OCI-LY1 (cell line): ENCODE data around the gene TSHR.

Source experiments
- H2AFZ ChIP-seq: fragments of 200-600 bp; sonication (generic), shearing (Covaris generic); 2 replicates; pipeline ENCODE4 v1.6.0; 2014; ENCODE audit warnings: antibody characterized with exemption, mild to moderate bottlenecking, low read length
- H3F3A ChIP-seq: fragments of 200-600 bp; sonication (generic), shearing (Covaris generic); 2 replicates; pipeline ENCODE4 v1.6.0; 2014; ENCODE audit warnings: mild to moderate bottlenecking, antibody characterized with exemption, low read length, moderate library complexity; ENCODE audit not compliant: insufficient read depth
- H3K27ac ChIP-seq: fragments of 200-600 bp; sonication (generic); 2 replicates; pipeline ENCODE4 v1.5.1; 2014; ENCODE audit warnings: low read length, mixed run types, mild to moderate bottlenecking, low read depth; ENCODE audit not compliant: poor library complexity, severe bottlenecking
- H3K27me3 ChIP-seq: fragments of 200-600 bp; sonication (generic); 2 replicates; pipeline ENCODE4 v1.6.0; 2014; ENCODE audit warnings: antibody characterized with exemption, mild to moderate bottlenecking, low read length, moderate library complexity; ENCODE audit not compliant: insufficient read depth
- H3K36me3 ChIP-seq: fragments of 200-600 bp; sonication (generic); 2 replicates; pipeline ENCODE4 v1.6.1; 2014; ENCODE audit warnings: mild to moderate bottlenecking, antibody characterized with exemption, low read length, moderate library complexity, mixed read lengths; ENCODE audit not compliant: insufficient read depth
- H3K4me1 ChIP-seq: fragments of 200-600 bp; sonication (generic); 2 replicates; pipeline ENCODE4 v1.5.1; 2014; ENCODE audit warnings: mild to moderate bottlenecking, low read length, moderate library complexity; ENCODE audit not compliant: insufficient read depth, severe bottlenecking
- H3K4me2 ChIP-seq: fragments of 200-600 bp; sonication (generic), shearing (Covaris generic); 2 replicates; pipeline ENCODE4 v1.6.1; 2014; ENCODE audit warnings: low read length
- H3K4me3 ChIP-seq: fragments of 200-600 bp; sonication (generic); 2 replicates; pipeline ENCODE4 v1.5.1; 2014; ENCODE audit warnings: low read length, low read depth, mild to moderate bottlenecking, mixed read lengths; ENCODE audit not compliant: poor library complexity, severe bottlenecking
- H3K79me2 ChIP-seq: fragments of 200-600 bp; shearing (Covaris generic); 2 replicates; pipeline ENCODE4 v1.6.1; 2016; ENCODE audit warnings: mixed run types, low read length, mixed read lengths; ENCODE audit not compliant: insufficient read depth
- H3K9ac ChIP-seq: fragments of 200-600 bp; sonication (generic), shearing (Covaris generic); 2 replicates; pipeline ENCODE4 v1.6.1; 2014; ENCODE audit warnings: mild to moderate bottlenecking, low read length, mixed read lengths
- H3K9me2 ChIP-seq: fragments of 200-600 bp; sonication (generic), shearing (Covaris generic); 2 replicates; pipeline ENCODE4 v1.6.1; 2014; ENCODE audit warnings: low read depth, mild to moderate bottlenecking, low read length, mixed read lengths
- H3K9me3 ChIP-seq: fragments of 200-600 bp; shearing (Covaris generic); 2 replicates; pipeline ENCODE4 v1.6.1; 2014; ENCODE audit warnings: low read length, mixed read lengths
- H4K20me1 ChIP-seq: fragments of 200-600 bp; sonication (generic), shearing (Covaris generic); 2 replicates; pipeline ENCODE4 v1.6.0; 2016; ENCODE audit warnings: mild to moderate bottlenecking, low read length; ENCODE audit not compliant: insufficient read depth
- EZH2 ChIP-seq: fragments of 200-600 bp; sonication (generic), shearing (Covaris generic); IDR thresholded peaks from 2 replicates; pipeline ENCODE4 v1.8.0; 2017; ENCODE audit warnings: borderline replicate concordance, mixed run types, mild to moderate bottlenecking, antibody characterized with exemption, low read length, moderate library complexity, mixed read lengths
- TF ChIP-seq, protein P1 (sequence below): fragments of 200-600 bp; sonication (generic), shearing (Covaris generic); IDR thresholded peaks from 2 replicates; pipeline ENCODE4 v1.5.1; 2017; ENCODE audit warnings: mild to moderate bottlenecking, antibody characterized with exemption, low read length, moderate library complexity, mixed read lengths

TSHR gene

GRCh38 chr14:81138429-81138828 lies 183.0 kb downstream of the TSHR start:
- Histone ChIP-seq H2AFZ (no peak overlapping the region), H3K9me2 (no peaks in the 10 kb centered on the region), H3K4me2 (no peak overlapping the region), H3K4me3 (no peak overlapping the region), H3K4me1 (no peaks in the 10 kb centered on the region), H3K36me3 (no peaks in the 10 kb centered on the region), H3K9ac (no peak overlapping the region), H3K27me3 (no peaks in the 10 kb centered on the region), H3F3A (no peaks in the 10 kb centered on the region), H3K9me3 (no peaks in the 10 kb centered on the region), H4K20me1 (no peaks in the 10 kb centered on the region), H3K79me2 (no peaks in the 10 kb centered on the region), H3K27ac (no peak overlapping the region)
- no peak for TF ChIP-seq EZH2
- TF ChIP-seq, protein P1, sequence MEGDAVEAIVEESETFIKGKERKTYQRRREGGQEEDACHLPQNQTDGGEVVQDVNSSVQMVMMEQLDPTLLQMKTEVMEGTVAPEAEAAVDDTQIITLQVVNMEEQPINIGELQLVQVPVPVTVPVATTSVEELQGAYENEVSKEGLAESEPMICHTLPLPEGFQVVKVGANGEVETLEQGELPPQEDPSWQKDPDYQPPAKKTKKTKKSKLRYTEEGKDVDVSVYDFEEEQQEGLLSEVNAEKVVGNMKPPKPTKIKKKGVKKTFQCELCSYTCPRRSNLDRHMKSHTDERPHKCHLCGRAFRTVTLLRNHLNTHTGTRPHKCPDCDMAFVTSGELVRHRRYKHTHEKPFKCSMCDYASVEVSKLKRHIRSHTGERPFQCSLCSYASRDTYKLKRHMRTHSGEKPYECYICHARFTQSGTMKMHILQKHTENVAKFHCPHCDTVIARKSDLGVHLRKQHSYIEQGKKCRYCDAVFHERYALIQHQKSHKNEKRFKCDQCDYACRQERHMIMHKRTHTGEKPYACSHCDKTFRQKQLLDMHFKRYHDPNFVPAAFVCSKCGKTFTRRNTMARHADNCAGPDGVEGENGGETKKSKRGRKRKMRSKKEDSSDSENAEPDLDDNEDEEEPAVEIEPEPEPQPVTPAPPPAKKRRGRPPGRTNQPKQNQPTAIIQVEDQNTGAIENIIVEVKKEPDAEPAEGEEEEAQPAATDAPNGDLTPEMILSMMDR, result no peak

GRCh38 chr14:81141426-81141825 lies 186.0 kb downstream of the TSHR start:
- Histone ChIP-seq H3K9me3 (no peaks in the 10 kb centered on the region), H4K20me1 (no peaks in the 10 kb centered on the region), H3K4me1 (no peaks in the 10 kb centered on the region), H3K4me3 (no peak overlapping the region), H3F3A (no peaks in the 10 kb centered on the region), H3K79me2 (no peaks in the 10 kb centered on the region), H3K27me3 (no peaks in the 10 kb centered on the region), H3K9ac (no peak overlapping the region), H3K36me3 (no peaks in the 10 kb centered on the region), H3K4me2 (no peak overlapping the region), H2AFZ (no peak overlapping the region), H3K9me2 (no peaks in the 10 kb centered on the region), H3K27ac (no peak overlapping the region)
- no peak for TF ChIP-seq EZH2
- TF ChIP-seq, protein P1, result no peak

DNA sequence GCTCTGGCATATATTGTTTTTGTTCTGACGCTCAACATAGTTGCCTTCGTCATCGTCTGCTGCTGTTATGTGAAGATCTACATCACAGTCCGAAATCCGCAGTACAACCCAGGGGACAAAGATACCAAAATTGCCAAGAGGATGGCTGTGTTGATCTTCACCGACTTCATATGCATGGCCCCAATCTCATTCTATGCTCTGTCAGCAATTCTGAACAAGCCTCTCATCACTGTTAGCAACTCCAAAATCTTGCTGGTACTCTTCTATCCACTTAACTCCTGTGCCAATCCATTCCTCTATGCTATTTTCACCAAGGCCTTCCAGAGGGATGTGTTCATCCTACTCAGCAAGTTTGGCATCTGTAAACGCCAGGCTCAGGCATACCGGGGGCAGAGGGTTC lies 188.4 kb downstream of the TSHR start:
- no peak overlapping the region for H3K4me2 ChIP-seq
- no peaks in the 10 kb centered on the region for H3K36me3 ChIP-seq
- H3F3A ChIP-seq, result no peaks in the 10 kb centered on the region
- no peaks in the 10 kb centered on the region for H3K79me2 ChIP-seq
- no peaks in the 10 kb centered on the region for H3K9me3 ChIP-seq
- no peak for TF ChIP-seq EZH2
- TF ChIP-seq, protein P1, result no peak
- no peaks in the 10 kb centered on the region for H3K27me3 ChIP-seq
- H3K9me2 ChIP-seq, result no peaks in the 10 kb centered on the region
- no peaks in the 10 kb centered on the region for H4K20me1 ChIP-seq
- H3K4me3 ChIP-seq, result no peak overlapping the region
- no peak overlapping the region for H3K9ac ChIP-seq
- no peak overlapping the region for H3K27ac ChIP-seq
- peaks cover 4% of the 10 kb centered on the region for H3K4me1 ChIP-seq
- H2AFZ ChIP-seq, result no peak overlapping the region
